LNCaP clone FGC (cell line): Measurements from ENCODE around the gene ACOX3.
A peak's percentile ranks its signal among the peaks of the same experiment; 100 is the strongest.

Experiments used
- DNase-seq: peaks from one replicate; pipeline ENCODE4 v3.0.0-alpha.2; 2011; ENCODE audit warnings: low read depth
- H3K4me3 ChIP-seq: 2 replicates; pipeline ENCODE4 v1.5.1; 2011; ENCODE audit warnings: mild to moderate bottlenecking, low read depth, low read length, control low read depth
- TF ChIP-seq, protein P1 (sequence below): IDR thresholded peaks from 2 replicates; pipeline ENCODE4 v1.5.1; 2012; ENCODE audit warnings: mild to moderate bottlenecking; ENCODE audit not compliant: control insufficient read depth, insufficient read depth; ENCODE audit errors: extremely low read depth

Gene ACOX3

DNA sequence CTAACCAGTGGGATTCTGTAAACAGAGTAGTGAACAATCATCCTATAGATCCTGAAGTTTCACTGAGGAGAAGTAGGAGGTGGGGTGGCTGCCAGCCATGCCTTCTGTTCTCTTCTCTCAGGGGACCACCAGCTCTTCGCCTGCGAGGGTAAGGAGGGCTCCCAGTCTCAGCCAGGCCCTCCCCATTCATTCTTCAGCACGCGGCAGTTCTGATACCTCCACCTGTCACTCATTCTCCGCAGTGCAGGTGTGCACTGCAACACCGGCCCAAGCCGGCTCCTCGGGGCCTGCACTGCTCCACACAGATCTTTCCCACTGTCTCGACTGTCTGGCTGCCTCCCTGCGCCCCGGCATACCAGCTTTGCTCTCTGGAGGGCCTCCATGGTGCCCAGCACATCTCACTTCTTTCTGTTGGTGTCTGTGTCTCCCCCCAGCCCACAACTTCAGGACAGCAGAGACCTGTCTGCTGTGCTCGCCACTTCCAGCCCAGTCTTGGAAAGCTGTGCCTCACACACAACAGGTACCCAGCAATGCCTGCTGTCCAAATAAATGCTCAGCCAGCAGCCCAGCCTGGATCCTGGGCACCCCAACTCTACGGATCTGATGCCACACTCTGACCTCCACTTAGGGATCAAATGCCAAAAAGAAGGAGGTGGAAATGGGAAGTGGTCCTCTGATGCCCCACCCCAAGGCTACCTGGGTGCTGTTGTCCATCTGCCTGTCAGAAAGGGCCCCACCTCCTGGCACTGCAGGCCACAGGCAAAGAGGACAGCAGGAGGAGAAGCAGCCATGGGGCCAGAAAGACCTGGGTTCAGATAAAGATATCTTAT, 29.0 kb downstream of the ACOX3 start:
- DNase-seq = no peak
- TF ChIP-seq, protein P1, sequence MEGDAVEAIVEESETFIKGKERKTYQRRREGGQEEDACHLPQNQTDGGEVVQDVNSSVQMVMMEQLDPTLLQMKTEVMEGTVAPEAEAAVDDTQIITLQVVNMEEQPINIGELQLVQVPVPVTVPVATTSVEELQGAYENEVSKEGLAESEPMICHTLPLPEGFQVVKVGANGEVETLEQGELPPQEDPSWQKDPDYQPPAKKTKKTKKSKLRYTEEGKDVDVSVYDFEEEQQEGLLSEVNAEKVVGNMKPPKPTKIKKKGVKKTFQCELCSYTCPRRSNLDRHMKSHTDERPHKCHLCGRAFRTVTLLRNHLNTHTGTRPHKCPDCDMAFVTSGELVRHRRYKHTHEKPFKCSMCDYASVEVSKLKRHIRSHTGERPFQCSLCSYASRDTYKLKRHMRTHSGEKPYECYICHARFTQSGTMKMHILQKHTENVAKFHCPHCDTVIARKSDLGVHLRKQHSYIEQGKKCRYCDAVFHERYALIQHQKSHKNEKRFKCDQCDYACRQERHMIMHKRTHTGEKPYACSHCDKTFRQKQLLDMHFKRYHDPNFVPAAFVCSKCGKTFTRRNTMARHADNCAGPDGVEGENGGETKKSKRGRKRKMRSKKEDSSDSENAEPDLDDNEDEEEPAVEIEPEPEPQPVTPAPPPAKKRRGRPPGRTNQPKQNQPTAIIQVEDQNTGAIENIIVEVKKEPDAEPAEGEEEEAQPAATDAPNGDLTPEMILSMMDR = no peak

DNA sequence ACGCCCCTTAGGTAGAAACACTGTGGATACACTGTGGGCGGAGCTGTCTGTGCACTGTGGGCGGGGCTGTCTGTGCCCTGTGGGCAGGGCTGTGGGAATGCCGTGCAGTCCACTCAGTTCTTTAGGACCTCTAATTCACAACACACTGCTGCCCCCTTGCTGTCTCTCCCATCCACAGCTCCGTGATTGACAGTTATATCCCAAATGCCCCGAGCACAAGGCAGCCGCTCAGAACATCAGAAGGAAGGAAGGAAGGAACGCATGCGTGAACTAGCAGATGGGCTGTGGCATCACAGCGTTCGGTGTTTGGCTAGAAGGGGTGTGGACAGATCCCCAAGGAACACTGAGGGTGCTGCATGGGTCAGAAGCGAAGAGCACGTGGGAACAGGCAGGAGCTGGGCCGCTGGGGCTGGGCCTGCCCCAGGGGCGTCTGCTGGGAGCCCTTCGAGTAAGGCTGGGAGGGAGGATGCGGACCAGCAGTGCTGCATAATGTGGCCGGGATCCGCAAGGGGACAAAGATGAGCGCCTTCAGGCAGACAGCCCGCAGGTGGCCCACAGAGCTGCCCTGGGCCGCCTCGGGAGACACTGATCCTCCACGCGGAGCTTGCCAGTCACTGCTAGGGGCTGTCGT, 29.8 kb downstream of the ACOX3 start:
- peak; percentile 65 for DNase-seq
- TF ChIP-seq, protein P1 = peak; percentile 67
- H3K4me3 ChIP-seq = no peak overlapping the region

More for the DNA sequence above, 29.0 kb downstream of the ACOX3 start:
- H3K4me3 ChIP-seq = no peak overlapping the region

DNA sequence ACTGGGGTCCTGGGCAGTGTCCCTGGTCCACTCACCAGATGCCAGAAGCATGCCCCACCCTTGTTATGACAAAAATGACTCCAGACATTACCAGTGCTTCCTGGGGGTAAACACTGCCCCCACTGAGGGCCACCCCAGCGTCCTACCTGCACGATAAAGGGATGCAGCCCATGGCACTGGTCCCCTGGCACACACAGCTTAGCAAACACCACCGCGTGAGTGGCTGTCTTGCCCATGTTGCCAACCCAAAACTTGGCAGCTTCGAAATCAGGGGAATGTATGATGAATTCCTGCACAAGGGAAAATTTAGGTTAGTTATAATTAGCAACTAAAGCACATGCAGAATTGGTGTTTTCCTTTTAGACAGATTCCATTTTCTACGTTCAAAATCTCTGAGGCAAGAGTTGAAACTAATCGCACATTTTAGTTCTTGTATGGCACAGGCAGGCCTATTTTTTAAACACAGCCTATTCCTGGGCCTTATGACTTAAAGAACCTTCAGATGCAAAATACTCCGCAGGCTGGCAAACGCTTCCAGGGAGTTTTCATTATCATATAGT, 30.4 kb downstream of the ACOX3 start:
- TF ChIP-seq, protein P1 = no peak
- H3K4me3 ChIP-seq = no peak overlapping the region
- DNase-seq = no peak

DNA sequence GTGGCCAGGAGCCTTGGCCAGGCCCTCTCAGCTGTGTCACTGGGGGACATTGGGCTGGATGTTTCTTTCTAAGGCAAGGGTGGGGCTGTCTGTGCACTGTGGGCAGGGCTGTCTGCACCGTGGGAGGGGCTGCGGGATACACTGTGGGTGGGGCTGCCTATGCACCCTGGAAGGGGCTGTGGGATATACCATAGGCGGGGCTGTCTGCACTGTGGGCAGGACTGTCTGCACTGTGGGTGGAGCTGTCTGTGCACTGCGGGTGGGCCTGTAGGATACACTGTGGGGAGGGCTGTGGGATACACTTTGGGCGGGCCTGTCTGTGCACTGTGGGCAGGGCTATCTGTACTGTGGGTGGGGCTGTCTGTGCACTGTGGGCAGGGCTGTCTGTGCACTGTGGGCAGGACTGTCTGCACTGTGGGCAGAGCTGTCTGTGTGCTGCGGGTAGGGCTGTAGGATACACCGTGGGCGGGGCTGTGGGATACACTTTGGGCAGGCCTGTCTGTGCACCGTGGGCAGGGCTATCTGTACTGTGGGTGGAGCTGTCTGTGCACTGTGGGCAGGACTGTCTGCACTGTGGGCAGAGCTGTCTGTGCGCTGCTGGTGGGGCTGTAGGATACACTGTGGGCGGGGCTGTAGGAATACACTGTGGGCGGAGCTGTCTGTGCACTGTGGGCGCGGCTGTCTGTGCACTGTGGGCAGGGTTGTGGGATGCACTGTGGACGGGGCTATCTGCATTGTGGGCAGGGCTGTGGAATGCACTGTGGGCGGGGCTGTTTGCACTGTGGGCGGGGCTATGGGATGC, 31.1 kb downstream of the ACOX3 start:
- TF ChIP-seq, protein P1 = no peak

DNA sequence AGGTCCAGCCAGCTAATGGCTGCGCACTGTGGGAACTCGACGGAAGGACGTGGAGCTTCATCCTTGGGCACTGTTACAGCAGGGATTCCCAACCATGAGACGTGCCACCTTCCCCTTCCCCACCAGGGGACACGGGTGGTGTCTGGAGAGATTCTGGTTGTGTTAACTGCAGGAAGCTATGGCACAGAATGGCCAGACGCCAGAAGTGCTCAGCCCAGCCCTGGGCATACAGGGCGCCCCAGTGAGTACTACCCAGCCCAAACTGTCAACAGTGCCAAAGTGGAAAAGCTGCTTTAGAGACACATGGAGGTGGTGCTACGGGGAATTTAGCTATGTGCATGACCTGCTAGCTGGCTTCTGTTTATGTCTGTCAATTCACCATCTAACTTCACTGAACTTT, 32.8 kb downstream of the ACOX3 start:
- DNase-seq = no peak
- TF ChIP-seq, protein P1 = no peak
- H3K4me3 ChIP-seq = no peak overlapping the region

More for the DNA sequence above, 31.1 kb downstream of the ACOX3 start:
- no peak overlapping the region for H3K4me3 ChIP-seq
- DNase-seq = no peak

DNA sequence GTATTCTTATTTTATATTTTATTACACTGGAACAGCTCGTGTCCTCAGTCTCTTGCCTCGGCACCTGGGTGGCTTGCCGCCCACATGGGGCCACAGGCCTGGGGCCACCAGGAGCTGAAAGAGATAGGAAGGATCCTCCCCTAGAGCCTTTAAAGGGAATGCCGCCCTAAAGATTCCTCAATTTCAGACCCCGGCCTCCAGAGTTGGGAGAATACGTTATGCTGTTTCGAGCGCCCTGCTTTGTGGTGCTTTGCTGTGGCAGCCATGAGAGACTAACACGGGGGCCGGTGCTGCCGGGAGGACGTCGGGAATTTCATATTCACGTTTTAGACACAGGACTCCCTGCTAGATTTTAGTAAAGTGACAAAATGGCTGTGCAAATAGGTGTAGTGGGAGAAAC, 33.2 kb downstream of the ACOX3 start:
- no peak for DNase-seq
- H3K4me3 ChIP-seq = no peak overlapping the region
- TF ChIP-seq, protein P1 = no peak
